HG03045 (cell line): ENCODE measurements around the gene TPCN2.
"Not testable (repeated sequence)": the region's sequence is repeated elsewhere in the genome, so short reads cannot be mapped to it uniquely, and the experiment has no call there.

Source experiments
- ATAC-seq: cut with Tn5 transposase; IDR thresholded peaks from one replicate; pipeline ENCODE4 v1.9.1; 2021; ENCODE audit warnings: mild to moderate bottlenecking, moderate library complexity; ENCODE audit not compliant: unreplicated experiment

TPCN2 gene

DNA sequence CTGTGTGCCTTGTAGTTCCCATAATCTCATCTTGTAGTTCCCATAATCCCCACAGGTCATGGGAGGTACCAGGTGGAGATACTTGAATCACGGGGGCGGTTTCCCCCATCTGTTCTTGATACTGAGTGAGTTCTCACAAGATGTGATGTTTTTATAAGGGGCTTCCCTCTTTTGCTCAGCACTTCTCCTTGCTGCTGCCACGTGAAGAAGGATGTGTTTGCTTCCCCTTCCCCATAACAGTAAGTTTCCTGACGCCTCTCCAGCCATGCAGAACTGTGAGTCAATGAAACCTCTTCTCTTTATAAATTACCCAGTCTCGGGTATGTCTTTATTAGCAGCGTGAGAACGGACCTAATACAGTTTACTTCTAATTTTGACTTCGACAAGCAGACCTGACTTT is 93.0 kb downstream of the TPCN2 start:
- ATAC-seq = no peak

DNA sequence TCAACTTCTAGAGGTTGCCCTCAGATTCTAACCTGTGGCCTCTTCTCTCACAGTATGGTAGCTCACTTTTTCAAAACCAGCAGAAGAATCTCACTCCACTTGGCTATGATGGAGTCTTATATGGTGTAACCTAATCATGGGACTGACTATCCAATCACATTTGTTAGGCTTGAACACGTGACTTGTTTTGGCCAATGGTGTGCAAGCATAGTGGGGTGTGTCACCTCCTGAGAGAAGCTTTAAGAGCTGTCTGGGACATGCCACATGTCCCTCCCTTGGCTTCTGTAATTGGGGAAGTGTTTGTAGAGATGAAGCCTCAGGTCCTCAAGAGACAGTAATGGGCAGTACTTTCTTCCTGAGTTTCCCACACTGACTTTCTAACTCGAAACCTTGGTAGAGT is 94.2 kb downstream of the TPCN2 start:
- ATAC-seq = no peak

DNA sequence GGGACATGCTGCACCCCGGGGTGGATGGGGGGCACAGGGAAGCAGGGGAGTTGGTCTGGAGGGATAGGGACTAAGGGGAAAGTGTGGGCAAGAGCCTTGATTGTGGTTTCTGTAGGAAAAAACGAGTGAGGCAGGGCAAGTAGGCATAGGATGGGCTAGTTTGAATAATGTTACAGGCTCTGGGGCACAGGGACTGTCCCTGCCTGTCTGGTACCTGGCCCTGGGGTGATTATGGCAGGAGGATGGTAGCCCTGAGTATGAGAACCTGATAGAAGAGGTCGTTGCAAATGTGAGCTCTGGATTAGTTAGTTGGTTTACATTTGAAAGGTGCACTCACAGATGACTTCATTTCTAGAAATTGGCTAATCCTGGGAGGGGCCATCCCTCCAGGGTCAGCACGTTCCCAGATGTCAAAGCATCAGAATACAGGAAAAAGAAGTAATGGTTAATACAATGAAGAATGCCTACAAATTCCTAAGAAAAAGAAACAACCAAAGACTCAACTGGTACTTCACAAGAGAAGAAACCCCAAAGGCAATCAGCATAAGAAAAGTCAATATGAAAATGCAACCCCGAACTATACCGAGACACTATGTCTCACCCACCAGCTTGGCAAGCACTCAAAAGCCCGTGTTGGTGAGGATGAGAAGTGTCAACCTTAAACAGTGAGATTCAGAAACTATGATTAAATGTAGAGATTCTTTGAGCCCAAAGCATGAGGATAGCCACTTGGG is 95.8 kb downstream of the TPCN2 start:
- ATAC-seq = no peak

DNA sequence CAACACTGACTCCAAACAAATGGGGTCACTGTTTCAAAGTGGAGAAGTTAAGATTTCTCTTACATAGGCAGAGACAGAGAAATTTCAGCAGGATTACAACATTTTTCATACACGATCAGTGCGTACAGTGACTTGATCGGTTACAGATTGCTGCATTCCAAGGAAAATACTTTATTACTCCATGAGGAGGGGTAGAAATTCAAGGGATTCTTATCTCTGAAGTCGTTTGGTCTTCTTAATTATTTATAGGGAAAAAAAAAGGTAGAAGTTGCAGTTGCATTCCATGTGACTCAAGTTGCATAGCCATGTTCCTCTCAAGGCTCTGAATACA is 96.3 kb downstream of the TPCN2 start:
- no peak for ATAC-seq

DNA sequence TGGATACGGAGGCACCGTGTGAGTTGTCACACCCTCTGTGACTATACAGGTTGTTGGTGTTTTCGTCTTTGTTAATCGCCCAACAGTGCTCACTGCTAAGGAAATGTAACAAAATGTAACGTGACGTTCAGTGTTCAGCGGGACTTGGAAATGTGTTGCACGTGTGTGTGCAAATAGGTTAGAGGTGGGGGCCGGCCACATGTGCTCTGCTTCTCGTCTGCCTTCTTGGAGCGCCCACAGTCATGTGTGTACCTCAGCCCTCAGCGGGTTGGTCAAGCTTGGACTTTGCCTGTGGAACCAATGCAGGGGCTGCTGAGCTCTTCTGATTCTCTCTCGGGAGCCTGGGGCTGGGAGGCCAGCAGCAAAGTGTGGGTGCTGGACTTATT is 99.6 kb downstream of the TPCN2 start:
- no peak for ATAC-seq

DNA sequence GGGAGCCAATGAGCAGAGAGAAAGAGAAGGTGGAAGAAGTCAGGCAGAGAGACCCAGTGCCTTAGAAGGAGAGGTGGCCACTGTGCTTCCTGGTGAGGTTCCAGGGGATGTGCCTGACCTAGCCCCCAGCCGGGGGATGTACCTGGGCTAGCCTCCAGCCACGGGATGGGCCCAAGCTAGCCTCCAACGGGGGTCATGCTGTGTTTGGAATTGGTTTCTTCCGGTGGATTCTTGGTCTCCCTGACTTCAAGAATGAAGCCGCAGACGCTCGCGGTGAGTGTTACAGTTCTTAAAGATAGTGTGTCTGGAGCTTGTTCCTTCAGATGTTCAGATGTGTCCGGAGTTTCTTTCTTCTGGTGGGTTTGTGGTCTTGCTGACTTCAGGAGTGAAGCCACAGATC is 100.1 kb downstream of the TPCN2 start:
- ATAC-seq = no peak

DNA sequence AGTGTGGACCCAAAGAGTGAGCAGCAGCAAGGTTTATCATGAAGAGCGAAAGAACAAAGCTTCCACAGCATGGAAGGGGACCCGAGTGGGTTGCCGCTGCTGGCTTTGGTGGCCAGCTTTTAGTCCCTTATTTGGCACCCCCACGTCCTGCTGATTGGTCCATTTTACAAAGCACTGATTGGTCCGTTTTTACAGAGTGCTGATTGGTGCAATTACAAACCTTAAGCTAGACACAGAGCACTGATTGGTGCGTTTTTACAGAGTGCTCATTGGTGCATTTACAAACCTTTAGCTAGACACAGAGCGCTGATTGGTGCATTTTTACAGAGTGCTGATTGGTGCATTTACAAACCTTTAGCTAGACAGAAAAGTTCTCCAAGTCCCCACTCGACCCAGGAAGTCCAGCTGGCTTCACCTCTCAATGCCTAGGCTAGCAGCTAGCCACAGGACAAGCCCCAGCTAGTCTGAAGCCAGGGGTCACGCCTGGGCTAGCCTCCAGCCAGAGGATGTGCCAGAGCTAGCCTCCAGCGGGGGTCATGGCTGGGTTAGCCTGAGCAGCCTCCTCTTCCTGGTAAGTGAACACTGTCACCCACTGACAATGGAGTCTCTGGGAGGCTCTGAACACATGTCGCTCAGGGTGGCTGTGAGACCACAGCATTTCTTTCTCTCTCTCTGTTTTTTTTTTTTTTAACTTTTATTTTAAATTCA is 100.8 kb downstream of the TPCN2 start:
- not testable (repeated sequence) for ATAC-seq

DNA sequence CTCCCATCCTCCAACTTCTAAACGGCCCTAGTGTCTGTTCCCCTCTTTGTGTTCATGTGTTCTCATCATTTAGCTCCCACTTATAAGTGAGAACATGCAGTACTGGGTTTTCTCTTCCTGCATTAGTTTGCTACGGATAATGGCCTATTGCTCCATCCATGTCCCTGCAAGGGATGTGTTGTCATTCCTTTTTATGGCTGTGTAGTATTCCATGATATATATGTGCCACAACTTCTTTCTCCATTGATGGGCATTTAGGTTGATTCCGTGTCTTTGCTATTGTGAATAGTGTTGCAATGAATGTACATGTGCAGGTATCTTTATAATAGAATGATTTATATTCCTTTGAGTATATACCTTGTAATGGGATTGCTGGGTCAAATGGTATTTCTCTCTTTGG is 101.4 kb downstream of the TPCN2 start:
- no peak for ATAC-seq

DNA sequence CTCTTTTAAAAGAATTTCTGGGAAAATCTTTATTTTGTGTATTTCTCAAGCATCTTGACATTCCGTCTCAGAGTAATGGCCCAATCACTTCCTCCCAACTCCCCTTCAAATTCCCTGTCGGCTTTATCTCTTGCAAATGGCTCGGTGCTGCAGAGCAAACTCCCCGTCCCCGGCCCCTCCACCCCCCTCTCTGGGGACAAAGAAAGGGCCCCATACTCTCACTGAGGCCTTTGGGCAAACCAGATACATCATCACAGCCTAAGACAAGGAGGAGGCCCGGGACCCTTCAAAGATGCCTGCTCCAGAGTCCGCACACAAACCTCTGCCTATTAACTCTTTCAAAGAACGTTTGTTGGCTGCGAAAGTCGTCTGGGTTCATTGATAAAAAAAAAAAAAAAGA is 103.1 kb downstream of the TPCN2 start:
- ATAC-seq = no peak

DNA sequence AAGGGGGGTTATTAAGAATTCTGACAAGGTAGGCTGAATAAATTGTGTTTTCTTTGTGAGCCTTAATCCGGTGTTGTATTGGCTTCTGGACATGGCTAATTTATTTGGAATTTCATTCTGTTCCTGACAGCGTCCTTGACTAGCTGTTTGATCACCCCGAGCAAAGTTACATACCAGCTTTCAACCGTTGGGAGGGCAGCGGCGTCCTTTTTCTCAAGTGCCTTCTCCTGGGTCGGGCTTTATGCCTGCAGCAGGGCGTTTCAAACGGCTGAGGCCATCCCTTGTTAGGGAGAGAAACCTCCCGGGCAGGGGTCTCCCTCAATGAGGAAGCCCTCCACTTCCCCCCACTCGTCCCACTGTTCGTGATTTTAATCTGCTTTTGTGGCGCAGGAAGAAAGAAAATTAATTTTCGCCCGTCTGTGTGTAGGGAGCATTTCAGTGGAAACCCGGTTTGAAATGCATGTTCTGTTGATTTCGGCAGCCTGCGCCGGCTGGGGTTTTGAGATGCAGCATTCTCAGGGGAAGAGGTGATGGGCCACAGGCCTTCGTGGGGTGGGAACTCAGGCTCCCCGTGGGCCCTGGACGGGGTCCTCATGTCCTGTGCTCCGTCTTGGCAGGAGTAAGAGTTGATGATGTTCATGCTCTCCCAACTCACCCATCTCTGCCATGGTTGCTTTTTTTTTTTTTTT is 104.1 kb downstream of the TPCN2 start:
- ATAC-seq = no peak

DNA sequence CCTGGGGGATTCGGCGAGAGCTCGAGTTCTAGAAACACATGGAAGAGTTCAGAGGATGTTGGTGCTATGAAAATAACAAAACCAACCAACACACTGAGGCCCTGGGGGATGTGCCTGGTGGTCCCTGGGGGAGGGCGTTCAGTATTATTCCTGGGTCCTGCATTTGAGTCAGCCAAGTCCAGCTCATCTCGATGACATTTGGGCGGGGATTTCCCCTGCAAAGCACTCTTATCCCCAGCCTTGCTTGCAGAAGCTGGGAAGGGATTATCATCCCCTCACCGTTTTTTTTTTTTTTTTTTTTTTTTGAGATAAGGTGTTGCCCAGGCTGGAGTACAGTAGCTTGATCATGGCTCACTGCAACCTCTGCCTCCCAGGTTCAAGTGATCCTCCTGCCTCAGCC is 104.9 kb downstream of the TPCN2 start:
- no peak for ATAC-seq

DNA sequence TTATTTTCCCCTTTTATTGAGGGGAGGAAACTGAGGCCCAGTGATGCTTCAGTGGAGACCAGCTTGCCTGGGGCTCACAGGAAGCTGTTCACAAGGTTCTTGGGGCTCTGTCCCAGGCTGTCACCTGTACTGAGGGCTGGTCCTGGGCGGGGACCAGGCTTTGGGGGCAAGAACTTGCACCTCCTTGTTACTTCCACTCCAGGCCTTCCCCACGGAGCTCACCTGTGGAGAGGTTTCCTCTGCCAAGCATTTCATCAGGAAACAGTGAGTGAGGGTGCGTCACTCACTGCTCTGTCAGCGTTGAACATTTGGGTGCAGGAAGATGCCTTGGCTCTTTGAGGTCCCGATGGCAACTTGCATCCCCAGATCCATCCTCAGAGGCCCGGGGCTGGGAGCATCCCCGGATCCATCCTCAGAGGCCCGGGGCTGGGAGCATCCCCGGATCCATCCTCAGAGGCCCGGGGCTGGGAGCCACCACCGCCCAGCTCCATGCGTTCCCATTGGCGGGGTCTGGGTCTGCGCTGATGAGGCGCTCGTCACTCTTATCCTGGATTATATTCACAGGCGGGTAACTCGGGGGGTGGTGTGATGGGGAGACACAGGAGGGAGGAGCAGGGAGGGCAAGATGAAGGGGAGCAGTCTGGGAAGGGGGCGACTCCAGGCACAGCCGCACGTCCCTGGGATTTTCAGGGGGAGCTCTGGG is 105.6 kb downstream of the TPCN2 start:
- no peak for ATAC-seq

DNA sequence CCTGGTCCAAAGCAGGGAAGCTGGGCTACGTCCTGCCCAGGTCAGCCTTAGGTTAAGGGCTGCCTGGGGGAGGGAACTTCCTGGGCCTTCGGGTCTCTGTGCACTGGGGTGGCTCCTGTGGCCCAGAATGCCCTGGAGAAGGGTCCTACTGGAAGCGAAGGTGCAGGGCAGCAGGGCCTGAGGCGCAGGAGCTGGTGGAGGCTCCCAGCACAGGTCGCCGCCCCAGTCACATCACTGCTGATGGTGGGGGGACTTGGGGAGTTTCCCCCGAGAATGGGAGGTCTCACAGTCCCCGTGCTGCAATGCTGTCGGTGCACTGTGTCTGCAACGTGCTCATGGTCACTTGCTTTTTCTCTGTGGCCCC is 106.2 kb downstream of the TPCN2 start:
- no peak for ATAC-seq

DNA sequence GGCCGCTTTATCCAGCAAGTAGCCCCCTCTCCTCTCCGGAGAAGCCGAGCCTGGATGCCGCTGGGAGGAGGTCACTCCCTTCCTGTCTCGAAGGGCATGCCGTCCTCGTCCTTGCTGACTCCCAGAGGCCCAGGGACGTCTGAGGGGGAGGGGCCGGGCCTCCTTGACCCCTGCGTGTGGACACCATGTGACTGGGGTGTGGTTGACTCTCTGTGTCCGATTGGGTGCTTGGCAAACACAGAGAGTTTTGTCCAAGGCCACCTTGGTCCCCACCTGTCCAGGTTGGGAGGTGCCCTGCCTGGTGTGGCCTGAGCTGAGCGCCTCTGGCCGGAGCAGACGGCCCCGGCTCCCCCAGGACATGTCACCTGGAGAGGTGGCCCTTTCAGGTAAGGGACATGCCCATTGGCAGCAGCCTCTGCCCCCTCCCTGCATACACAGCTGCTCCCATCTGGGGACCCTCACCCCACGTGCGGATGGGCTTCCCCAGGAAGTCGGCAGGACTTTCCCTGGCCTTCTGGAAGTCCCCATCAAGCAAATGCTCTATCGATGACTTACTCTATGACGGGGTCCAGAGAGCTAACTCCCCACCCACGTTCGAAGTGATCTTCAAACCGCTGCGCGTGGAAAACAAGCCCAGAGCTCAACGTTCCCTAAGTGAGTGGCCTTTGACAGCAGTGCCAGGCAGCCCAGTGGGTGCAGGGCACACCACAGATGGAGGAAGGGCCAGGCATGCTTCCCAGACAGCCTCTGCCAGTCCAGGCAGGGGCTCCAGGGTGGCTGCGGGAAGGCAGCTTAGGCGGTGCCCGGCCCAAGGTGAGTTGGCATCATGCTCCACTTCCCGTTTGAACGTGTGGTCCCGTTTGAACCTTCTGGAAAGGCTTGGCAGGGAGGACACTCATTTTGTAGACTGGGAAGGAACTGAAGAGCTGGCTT is 106.8 kb downstream of the TPCN2 start, which contains the start of gene SMIM38:
Gene SMIM38 (plus strand): TSS at position 634 of the 933 bp plus-strand sequence. CDS start 1,912 bp downstream, outside the sequence.
- no peak for ATAC-seq

DNA sequence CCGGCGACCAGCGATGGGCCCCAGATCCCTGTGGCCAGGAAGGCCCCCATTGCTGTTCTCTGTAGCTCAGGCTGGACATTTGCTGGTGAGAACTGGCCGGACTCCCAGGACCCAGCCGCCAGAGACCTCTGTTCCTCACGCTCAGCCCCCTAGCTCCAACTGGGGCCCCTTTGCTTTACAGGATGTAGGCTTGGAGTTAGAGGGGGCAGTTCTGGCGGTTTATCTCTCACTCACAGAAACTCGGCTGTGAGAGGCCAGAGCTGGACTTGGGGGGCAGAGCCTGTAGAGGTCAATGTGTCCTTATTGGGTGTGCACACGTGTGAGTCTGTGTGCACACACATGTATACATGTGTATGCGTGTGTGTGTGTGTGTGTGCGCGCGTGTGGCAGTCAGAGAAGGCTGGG is 107.5 kb downstream of the TPCN2 start:
- ATAC-seq = no peak

DNA sequence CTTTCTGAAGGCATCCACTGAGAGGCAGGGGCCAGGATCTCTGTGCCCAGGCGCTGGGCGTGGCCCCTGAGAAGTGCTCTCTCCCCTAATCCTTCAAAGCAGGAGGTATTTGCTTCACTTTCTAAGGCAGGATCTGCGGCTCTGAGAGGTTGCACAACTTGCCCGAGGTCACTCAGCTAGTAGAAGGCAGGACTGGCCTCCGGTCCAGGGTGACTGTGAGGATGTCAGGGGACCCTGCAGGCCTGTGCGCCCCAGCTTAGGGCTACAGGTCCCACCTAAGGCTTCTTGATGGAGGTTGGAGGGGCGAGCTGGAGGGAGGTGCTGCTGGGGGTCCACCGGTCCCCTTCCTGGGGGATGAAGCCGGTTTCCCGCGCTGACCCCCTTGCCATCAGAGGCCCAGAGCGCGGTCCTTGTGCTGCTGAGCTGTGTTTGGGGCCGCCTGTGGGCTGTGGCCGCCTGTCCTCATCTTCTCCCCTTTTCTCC is 108.0 kb downstream of the TPCN2 start:
- no peak for ATAC-seq

DNA sequence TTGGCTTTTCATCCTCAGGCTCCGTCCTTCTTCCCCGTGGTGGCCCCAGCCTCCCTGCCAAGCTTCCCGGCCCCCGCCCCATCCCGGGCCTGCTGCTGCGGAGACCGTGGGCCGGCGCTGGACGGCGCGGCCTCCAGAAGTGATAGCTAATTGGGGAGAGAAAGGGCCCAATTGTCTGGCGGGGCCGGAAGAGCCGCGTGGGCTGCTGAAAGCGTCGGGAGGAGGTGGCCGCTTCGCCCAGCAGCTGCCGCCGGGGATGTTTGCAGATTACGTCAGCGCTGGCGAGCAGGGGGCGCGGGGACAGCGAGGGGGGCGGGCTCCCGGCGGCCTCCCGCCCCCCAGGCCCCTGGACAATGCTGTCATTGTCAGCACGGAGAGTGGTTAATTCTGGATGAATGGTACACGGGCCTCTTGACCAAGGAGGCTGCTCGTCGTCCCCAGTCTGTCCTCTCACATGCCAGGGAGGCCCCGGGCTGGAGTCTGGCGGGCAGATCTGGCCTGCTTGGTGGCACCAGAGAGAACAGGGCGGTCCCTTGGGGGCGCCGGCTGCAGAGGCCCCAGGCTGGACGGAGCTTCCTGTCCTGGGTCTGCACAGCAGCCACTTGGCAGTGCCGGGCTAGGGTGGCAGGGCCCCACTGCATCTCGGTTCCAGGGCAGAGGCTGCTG is 108.6 kb downstream of the TPCN2 start:
- no peak for ATAC-seq

DNA sequence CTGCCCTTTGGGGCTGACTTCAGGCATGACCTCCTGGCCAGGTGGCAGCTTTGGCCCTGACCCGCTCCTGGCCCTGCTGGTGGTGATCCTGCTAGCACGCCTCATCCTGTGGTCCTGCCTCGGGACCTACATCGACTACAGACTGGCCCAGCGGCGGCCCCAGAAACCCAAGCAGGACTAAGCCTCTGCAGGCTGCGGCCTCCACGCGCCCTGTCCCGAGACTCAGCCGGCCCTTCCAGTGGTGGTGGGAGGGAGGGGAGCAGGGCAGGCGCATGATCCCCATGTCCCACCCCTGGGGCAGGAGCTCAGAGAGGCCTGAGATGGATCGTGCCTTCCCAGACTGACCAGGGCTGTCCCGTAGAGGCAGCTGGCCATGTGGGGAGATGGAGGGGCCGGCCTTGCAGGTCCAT is 109.1 kb downstream of the TPCN2 start:
- ATAC-seq = no peak

DNA sequence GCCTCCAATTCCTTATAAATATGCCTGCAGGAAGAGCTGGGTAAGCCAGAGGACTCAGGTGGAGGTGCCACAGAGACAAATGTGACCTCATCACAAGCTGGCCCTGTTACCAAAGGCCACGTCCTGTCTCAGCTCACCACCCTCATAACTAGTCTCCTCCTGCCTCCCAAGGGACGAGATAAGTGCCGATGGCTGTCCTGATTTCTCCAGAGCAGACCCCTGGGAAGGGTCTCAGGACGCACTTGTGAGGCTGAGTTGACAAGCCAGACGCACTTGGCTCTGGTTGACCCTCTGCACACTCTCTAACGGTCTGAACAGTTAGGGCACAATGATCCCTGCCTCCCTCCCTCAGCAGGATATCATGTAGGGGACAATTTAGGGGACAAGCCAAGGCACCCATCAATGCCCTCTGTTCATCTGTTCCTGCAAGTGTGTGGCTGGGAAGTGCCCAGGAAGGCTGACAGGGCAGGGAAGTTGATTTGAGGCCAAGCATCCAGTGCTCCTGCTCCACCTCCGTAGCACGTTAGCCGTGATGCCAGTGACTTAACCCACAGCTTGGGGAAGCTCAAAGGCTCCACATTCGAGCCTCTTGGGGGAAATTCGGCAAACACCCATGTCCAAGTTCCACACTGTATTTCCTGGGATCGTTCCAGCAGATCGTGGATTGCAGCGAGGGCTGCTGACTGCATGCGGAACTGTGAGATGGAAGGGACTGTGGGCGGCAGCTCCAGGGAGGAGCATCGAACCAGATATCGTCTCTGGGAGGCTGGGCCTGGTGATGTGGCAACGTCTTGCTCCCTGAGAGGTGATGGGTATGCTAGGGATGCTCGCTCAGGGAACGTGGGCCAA is 109.8 kb downstream of the TPCN2 start:
- no peak for ATAC-seq
